SK-N-MC (cell line): ENCODE measurements around the gene PTPRN2.

Source experiments
- EZH2 ChIP-seq: fragments of 200-600 bp; sonication (generic); IDR thresholded peaks from one replicate; pipeline ENCODE4 v1.6.1; 2017; ENCODE audit warnings: antibody characterized with exemption
- FOXP2 ChIP-seq: optimal IDR thresholded peaks from 2 replicates; pipeline ENCODE3; 2011; ENCODE audit warnings: mild to moderate bottlenecking, moderate library complexity; ENCODE audit not compliant: insufficient read depth; ENCODE audit errors: extremely low read length, control extremely low read depth
- POLR2AphosphoS5 ChIP-seq: IDR thresholded peaks from 2 replicates; pipeline ENCODE4 v1.6.1; 2012; ENCODE audit warnings: mild to moderate bottlenecking, low read depth, low read length, borderline replicate concordance

DNA sequence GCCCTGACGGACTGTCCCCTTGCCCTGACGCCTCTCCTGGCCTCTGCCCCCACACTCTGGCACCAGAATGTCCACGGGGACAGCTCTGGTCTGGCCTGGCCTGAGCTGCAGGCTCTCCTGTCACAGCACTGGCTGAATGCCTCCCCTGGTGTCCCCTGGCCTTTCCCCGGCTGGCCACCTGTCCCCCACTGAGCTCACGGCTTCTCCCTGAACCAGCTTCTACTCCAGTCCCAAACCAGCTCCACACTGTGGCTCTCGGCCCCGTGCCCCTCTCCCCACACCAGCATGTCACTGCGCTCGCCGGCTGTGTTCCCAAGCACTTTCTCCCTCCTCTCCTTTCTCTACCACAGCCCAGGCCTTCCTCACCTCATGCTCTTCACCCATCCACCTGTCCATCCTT, 864.4 kb downstream of the PTPRN2 start:
- TF ChIP-seq EZH2 (no peak), POLR2AphosphoS5 (no peak), FOXP2 (no peak)
